HTERT RPE-1 (cell line): ENCODE results near the gene UBFD1.
"Not testable (repeated sequence)": the region's sequence is repeated elsewhere in the genome, so short reads cannot be mapped to it uniquely, and the experiment has no call there.

ENCODE experiments used
- in situ Hi-C: fragments of 300-500 bp; cut with MboI; formaldehyde crosslinking; loops from 4 replicates; pipeline ENCODE4 v1.14.3; 2020; ENCODE audit warnings: low sequenced_read_pairs

Gene UBFD1

DNA sequence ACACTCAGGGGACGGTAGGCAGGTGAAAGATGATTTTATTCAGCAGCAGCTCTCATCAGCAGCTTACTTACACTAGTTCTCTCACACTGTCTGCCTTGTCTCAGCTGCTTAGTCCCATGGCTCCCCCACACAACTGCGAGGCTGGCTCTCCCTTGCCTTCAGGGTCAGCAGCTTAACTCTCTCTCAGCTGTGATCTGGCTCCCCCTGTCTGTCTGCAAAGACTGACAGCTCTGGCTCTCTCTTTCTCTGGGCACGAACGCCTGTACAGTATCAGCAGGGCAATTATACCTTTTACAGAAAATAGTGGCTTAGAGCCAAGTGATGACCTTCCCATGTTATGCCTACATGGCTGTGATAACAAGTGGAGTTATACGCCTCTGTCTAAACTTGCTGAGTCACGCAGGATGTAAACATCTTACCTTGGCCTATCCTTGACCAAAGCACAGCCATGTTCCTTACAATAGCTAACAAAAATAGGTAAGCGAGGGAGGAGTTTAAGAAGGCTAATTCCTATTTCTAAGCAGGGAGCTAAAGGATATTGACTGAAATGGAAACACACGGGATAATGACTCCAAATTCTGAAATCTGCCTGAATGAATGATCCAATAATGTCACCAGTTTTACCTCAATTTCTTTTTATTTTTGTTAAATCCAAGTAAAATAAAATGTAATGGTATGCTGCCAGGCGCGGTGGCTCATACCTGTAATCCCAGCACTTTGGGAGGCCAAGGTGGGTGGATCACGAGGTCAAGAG lies 39.7 kb downstream of the UBFD1 start:
- in situ Hi-C loops: no loop called here

DNA sequence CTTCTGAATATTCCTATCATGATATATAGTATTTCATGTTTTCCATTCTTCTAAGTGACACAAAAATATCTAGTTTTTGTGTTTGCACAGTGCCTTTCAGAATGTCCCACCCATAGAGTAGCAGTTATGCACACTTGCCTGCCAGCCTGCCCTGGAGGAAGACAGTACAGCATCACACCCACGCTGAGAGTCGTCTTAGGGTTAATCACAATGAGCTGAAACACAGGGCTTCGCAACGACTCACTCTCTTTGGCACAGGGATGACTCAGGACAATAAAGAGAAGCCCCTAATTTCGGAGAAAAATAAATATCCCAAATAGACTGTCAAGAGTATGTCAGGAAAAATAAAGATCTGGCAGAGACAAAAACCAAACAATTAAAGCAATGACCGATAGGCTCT lies 50.2 kb downstream of the UBFD1 start:
- in situ Hi-C loops: no loop called here

DNA sequence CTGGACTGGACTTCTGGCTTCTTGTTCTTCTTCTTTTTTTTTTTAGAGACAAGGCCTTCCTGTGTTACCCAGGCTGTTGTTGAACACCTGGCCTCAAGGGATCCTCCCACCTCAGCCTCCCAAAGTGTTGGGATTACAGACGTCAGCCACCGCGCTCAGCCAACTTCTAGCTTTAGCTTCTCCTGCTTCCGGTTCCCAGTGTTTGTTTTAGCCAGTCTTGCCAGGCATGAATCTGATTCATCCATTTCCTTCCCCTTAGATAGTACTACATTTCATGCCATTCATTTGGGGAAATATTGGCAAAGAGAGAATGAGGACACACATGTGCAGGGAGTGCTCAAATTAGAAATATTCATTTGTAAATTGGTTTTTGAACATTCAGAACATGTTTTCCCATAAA lies 50.7 kb downstream of the UBFD1 start:
- in situ Hi-C loops: no loop called here

DNA sequence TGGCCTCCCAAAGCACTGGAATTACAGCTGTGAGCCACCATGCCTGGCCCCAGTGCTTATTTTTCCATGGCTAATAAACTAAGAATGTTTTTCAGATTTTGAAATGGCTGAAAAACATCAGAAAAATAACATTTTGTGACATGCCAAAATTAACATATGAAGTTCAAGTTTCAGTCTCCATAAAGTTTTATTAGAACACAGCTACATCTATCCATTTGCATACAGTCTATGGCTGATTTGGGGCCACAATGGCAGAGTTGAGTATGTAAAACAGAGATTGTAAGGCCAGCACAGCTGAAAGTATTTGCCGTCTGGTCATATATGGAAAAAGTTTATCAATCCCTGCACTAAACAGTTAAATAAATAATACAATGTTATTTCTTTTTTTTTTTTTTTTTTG lies 52.4 kb downstream of the UBFD1 start:
- in situ Hi-C loops: no loop called here

DNA sequence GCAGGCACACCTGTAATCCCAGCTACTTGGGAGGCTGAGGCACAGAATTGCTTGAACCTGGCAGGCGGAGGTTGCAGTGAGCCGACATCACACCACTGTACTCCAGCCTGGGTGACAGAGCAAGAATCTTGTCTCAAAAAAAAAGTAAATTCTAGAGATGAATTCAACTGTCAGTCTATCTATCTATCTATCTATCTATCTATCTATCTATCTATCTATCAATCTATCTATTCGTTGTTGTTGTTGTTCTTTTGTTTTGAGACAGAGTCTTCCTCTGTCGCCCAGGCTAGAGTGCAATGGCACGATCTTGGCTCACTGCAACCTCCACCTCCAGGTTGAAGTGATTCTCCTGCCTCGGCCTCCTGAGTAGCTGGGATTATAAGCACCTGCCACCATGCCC lies 53.4 kb downstream of the UBFD1 start:
- in situ Hi-C loops: not testable (repeated sequence)

DNA sequence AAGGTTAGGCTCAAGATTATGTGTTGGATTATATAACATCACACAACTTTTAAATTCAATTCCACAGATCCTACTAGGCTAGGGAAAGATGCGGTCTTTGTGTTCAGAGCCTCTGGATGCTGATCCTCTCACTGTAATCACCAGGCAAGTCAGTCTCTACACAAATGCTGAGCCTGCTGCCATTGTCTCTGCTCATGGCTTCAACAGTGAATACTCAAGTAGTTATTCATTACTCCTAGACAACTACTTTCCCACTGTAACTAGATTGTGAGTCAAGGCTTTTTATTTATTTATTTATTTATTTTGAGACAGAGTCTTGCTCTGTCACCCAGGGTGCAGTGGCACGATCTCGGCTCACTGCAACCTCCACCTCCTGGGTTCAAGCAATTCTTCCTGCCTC lies 54.4 kb downstream of the UBFD1 start:
- in situ Hi-C loops: no loop called here

DNA sequence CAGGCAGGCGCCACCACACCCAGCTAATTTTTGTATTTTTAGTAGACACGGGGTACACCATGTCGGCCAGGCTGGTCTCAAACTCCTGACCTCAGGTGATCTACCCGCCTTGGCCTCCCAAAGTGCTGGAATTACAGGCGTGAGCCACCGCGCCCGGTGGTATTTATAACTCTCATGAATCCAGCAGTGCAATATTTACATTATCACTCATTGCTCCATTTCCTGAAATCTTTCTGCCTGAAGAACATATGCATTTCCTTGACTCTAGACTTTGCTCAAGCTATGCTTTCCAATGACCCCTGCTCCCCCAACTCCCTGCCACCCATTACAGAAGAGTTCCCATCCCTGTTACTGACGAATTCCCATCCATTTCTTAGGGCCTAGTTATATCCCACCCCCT lies 58.3 kb downstream of the UBFD1 start:
- in situ Hi-C loops: no loop called here
